ENCODE results near the gene ESYT1. TPM values are rescaled to one million over a fixed set of nuclear protein-coding genes. Genes with fewer than 3 reads are reported as not detected.
"Not testable (repeated sequence)": the region's sequence is repeated elsewhere in the genome, so short reads cannot be mapped to it uniquely, and the experiment has no call there.

The ESYT1 gene
- total and polyA plus RNA-seq, 4 donors, result 41.0 to 93.5 (median 58.8) TPM

GRCh38 chr12:56117082-56117706 is 10.9 kb upstream of the ESYT1 start:
- H3K4me3 ChIP-seq (ENCODE audit: low read depth in 1 of 3, low read length in 3 of 3), result peak overlapping the region; percentile 49 to 97 (median 95)
- H3K4me1 ChIP-seq (ENCODE audit: control insufficient read depth in 4 of 4, insufficient read depth in 4 of 4, low read length in 3 of 4), result peaks cover 29 to 47% (median 37%) of the 10 kb centered on the region in 4 donors
- H3K27me3 ChIP-seq (ENCODE audit: control insufficient read depth in 4 of 4, insufficient read depth in 4 of 4, low read length in 3 of 4); DNase-seq (ENCODE audit: low spot score); H3K9me3 ChIP-seq (ENCODE audit: control insufficient read depth in 4 of 4, low read length in 3 of 4): not testable (repeated sequence)
- 3% methylated on average over 12 of the region's 16 CpGs for WGBS
- peak overlapping the region; percentile 69 to 98 for H3K9ac ChIP-seq (ENCODE audit: low read depth in 1 of 2, low read length in 2 of 2)
- H3K36me3 ChIP-seq (ENCODE audit: control insufficient read depth in 4 of 4, insufficient read depth in 3 of 4, low read depth in 1 of 4, low read length in 3 of 4), result peaks cover 0 to 13% (median 6%) of the 10 kb centered on the region in 4 donors
- peak overlapping the region; percentile 93 to 96 for H3K27ac ChIP-seq (ENCODE audit: low read depth in 1 of 2, low read length in 2 of 2)

- H3K9ac ChIP-seq (ENCODE audit: low read depth in 1 of 2, low read length in 2 of 2), result peak within 1 kb of the TSS; percentile 69 to 98
- peak within 1 kb of the TSS; percentile 74 to 97 (median 95) for H3K4me3 ChIP-seq (ENCODE audit: low read depth in 1 of 3, low read length in 3 of 3)
- H3K9me3 ChIP-seq (ENCODE audit: control insufficient read depth in 4 of 4, low read length in 3 of 4), result no peaks in the 10 kb centered on the region
- peak; percentile 93 for DNase-seq (ENCODE audit: low spot score)
- no peaks in the 10 kb centered on the region for H3K27me3 ChIP-seq (ENCODE audit: control insufficient read depth in 4 of 4, insufficient read depth in 4 of 4, low read length in 3 of 4)
- peaks cover 33 to 56% (median 45%) of the 10 kb centered on the region in 4 donors for H3K4me1 ChIP-seq (ENCODE audit: control insufficient read depth in 4 of 4, insufficient read depth in 4 of 4, low read length in 3 of 4)
- peak within 1 kb of the TSS; percentile 93 to 96 for H3K27ac ChIP-seq (ENCODE audit: low read depth in 1 of 2, low read length in 2 of 2)
- peaks cover 0 to 6% (median 2%) of the 10 kb centered on the region in 4 donors for H3K36me3 ChIP-seq (ENCODE audit: control insufficient read depth in 4 of 4, insufficient read depth in 3 of 4, low read depth in 1 of 4, low read length in 3 of 4)
- WGBS, result under 1% methylated on average over 61 of the region's 61 CpGs
- TF ChIP-seq ZBTB33 (IDR thresholded peaks at IDR 0.05) (peak; percentile 74), SP1 (IDR thresholded peaks at IDR 0.05) (peak; percentile 79), TAF1 (conservative IDR thresholded peaks at IDR 0.05) (peak; percentile 18), REST (IDR thresholded peaks at IDR 0.05) (peak; percentile 78), FOXA2 (IDR thresholded peaks at IDR 0.05) (no peak), YY1 (IDR thresholded peaks at IDR 0.05) (peak; percentile 90), CTCF (IDR thresholded peaks at IDR 0.05; ENCODE audit: low read depth, low read length, missing input control) (peak; percentile 34), FOXA1 (IDR thresholded peaks at IDR 0.05) (no peak), HNF4A (conservative IDR thresholded peaks at IDR 0.05) (peak; percentile 8 to 9), ATF3 (IDR thresholded peaks at IDR 0.05) (peak; percentile 44), NR2F2 (IDR thresholded peaks at IDR 0.05) (peak; percentile 36), HNF4G (IDR thresholded peaks at IDR 0.05) (no peak), RXRA (IDR thresholded peaks at IDR 0.05) (peak; percentile 66 to 71), RAD21 (IDR thresholded peaks at IDR 0.05) (peak; percentile 62 to 65), GABPA (IDR thresholded peaks at IDR 0.05 in 1 of 2, conservative IDR thresholded peaks at IDR 0.05 in 1 of 2) (peak; percentile 88 to 98), JUND (IDR thresholded peaks at IDR 0.05) (peak; percentile 41 to 69), MAX (IDR thresholded peaks at IDR 0.05) (peak; percentile 97), EGR1 (IDR thresholded peaks at IDR 0.05; ENCODE audit: low read depth in 2 of 2) (peak; percentile 71 to 96)
Observed at GRCh38 chr12:56117778-56118687, 10.0 kb upstream of the ESYT1 start, which contains the start of gene ZC3H10. TSS of gene ZC3H10 (plus strand) at chr12:56118266. CDS start at chr12:56120563, 2,297 bp downstream.

All from liver (tissue), 9 donors.